ENCODE data around the gene MAPK14. TPM values are rescaled to one million over a fixed set of nuclear protein-coding genes. Genes with fewer than 3 reads are reported as not detected.
A peak's percentile ranks its signal among the peaks of the same experiment; 100 is the strongest.
"Not testable (repeated sequence)": the region's sequence is repeated elsewhere in the genome, so short reads cannot be mapped to it uniquely, and the experiment has no call there.

Gene MAPK14
- polyA plus RNA-seq, 2 of the 4 experiments (the other 2 are of a cell fraction) = 19.4 to 36.7 TPM

- H3K4me2 ChIP-seq = no peak overlapping the region
- 81% methylated on average over 6 of the region's 6 CpGs for WGBS (ENCODE audit: missing lambda C conversion rate)
- DNase-seq (ENCODE audit: low read depth in 1 of 2, low spot score in 1 of 2) (no peak), FAIRE-seq (no peak), ATAC-seq (no peak)
- ChIA-PET CTCF (no interaction called here), POLR2A (no interaction called here)
- TF ChIP-seq SMC3 (IDR thresholded peaks at IDR 0.05) (no peak), RCOR1 (IDR thresholded peaks at IDR 0.05; ENCODE audit: low read depth, low read length) (no peak), ZC3H11A (IDR thresholded peaks at IDR 0.05) (no peak)
- H3K4me3 ChIP-seq = no peak overlapping the region
- no peaks in the 10 kb centered on the region for H3K4me1 ChIP-seq
- H3K27ac ChIP-seq = no peak overlapping the region
- H3K9me3 ChIP-seq = no peaks in the 10 kb centered on the region
These were observed 46.5 kb upstream of the MAPK14 start for GRCh38 chr6:35980991-35981645.

GRCh38 chr6:35984701-35985100 lies 42.9 kb upstream of the MAPK14 start:
- no peak for ATAC-seq
- 43% methylated on average over 4 of the region's 4 CpGs for WGBS (ENCODE audit: missing lambda C conversion rate)
- FAIRE-seq = no peak
- no peak for DNase-seq (ENCODE audit: low read depth in 1 of 2, low spot score in 1 of 2)
- H3K9me3 ChIP-seq = no peaks in the 10 kb centered on the region
- CTCF ChIA-PET = no interaction called here
- H3K4me1 ChIP-seq = no peaks in the 10 kb centered on the region
- TF ChIP-seq ZSCAN20 (CRISPR knock-in tag; IDR thresholded peaks at IDR 0.05) (no peak), RARB (CRISPR knock-in tag; IDR thresholded peaks at IDR 0.05) (no peak), KDM1A (IDR thresholded peaks at IDR 0.05; ENCODE audit: low read depth) (no peak), FOSB (CRISPR knock-in tag; IDR thresholded peaks at IDR 0.05) (no peak), CBX8 (IDR thresholded peaks at IDR 0.05) (no peak), PHF8 (IDR thresholded peaks at IDR 0.05; ENCODE audit: borderline replicate concordance, low read depth) (no peak), POLR2A (IDR thresholded peaks at IDR 0.05; ENCODE audit: low read length) (no peak), NPAS2 (CRISPR knock-in tag; IDR thresholded peaks at IDR 0.05; ENCODE audit: borderline replicate concordance) (no peak), HOXB13 (CRISPR knock-in tag; IDR thresholded peaks at IDR 0.05; ENCODE audit: low read depth) (no peak), BCL3 (IDR thresholded peaks at IDR 0.05) (no peak)
- TF ChIP-seq, protein P1, sequence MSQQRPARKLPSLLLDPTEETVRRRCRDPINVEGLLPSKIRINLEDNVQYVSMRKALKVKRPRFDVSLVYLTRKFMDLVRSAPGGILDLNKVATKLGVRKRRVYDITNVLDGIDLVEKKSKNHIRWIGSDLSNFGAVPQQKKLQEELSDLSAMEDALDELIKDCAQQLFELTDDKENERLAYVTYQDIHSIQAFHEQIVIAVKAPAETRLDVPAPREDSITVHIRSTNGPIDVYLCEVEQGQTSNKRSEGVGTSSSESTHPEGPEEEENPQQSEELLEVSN (IDR thresholded peaks at IDR 0.05; ENCODE audit: borderline replicate concordance, low read depth) = no peak
- TF ChIP-seq, protein P2, sequence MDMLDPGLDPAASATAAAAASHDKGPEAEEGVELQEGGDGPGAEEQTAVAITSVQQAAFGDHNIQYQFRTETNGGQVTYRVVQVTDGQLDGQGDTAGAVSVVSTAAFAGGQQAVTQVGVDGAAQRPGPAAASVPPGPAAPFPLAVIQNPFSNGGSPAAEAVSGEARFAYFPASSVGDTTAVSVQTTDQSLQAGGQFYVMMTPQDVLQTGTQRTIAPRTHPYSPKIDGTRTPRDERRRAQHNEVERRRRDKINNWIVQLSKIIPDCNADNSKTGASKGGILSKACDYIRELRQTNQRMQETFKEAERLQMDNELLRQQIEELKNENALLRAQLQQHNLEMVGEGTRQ (IDR thresholded peaks at IDR 0.05) = no peak
- no peak overlapping the region for H3K4me2 ChIP-seq
- H3K27ac ChIP-seq = no peak overlapping the region
- no peak overlapping the region for H3K4me3 ChIP-seq
- POLR2A ChIA-PET = no interaction called here

GRCh38 chr6:35988047-35988446 lies 39.6 kb upstream of the MAPK14 start:
- H3K4me3 ChIP-seq; POLR2A ChIA-PET; FAIRE-seq; DNase-seq (ENCODE audit: low read depth in 1 of 2, low spot score in 1 of 2); H3K27ac ChIP-seq; H3K4me2 ChIP-seq; ATAC-seq; H3K9me3 ChIP-seq; H3K4me1 ChIP-seq: not testable (repeated sequence)
- TF ChIP-seq MAFK (IDR thresholded peaks at IDR 0.05; ENCODE audit: partially characterized antibody) = peak; percentile 16
- WGBS (ENCODE audit: missing lambda C conversion rate) = 77% methylated on average over 9 of the region's 9 CpGs
- CTCF ChIA-PET = interaction anchor here (0.6 kb wide), 2 partner anchors 39 to 91 kb away, joined by 3 to 4 read pairs; no protein-coding TSS in a partner anchor

- H3K9me3 ChIP-seq = no peaks in the 10 kb centered on the region
- POLR2A ChIA-PET = no interaction called here
- H3K4me1 ChIP-seq = no peaks in the 10 kb centered on the region
- ATAC-seq (no peak), FAIRE-seq (no peak), DNase-seq (ENCODE audit: low read depth in 1 of 2, low spot score in 1 of 2) (no peak)
- no peak overlapping the region for H3K4me2 ChIP-seq
- 45% methylated on average over 3 of the region's 3 CpGs for WGBS (ENCODE audit: missing lambda C conversion rate)
- H3K4me3 ChIP-seq = no peak overlapping the region
- CTCF ChIA-PET = interaction anchor here (1.1 kb wide), 1 partner anchor 34 kb away, joined by 4 read pairs; the partner anchor contains the start of gene MAPK14
- no peak overlapping the region for H3K27ac ChIP-seq
- TF ChIP-seq CHD2 (IDR thresholded peaks at IDR 0.05; ENCODE audit: low read length, partially characterized antibody) = no peak
- no peak for TF ChIP-seq RNF2 (IDR thresholded peaks at IDR 0.05; ENCODE audit: borderline replicate concordance, low read depth)
- TF ChIP-seq, protein P2 (IDR thresholded peaks at IDR 0.05) = no peak
- no peak for TF ChIP-seq FOSB (CRISPR knock-in tag; IDR thresholded peaks at IDR 0.05)
- no peak for TF ChIP-seq EP300 (IDR thresholded peaks at IDR 0.05)
- TF ChIP-seq, protein P3, sequence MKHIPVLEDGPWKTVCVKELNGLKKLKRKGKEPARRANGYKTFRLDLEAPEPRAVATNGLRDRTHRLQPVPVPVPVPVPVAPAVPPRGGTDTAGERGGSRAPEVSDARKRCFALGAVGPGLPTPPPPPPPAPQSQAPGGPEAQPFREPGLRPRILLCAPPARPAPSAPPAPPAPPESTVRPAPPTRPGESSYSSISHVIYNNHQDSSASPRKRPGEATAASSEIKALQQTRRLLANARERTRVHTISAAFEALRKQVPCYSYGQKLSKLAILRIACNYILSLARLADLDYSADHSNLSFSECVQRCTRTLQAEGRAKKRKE (CRISPR knock-in tag; IDR thresholded peaks at IDR 0.05; ENCODE audit: low read depth) = no peak
- no peak for TF ChIP-seq FOSL2 (IDR thresholded peaks at IDR 0.05)
- TF ChIP-seq FOSL2 (CRISPR knock-in tag; IDR thresholded peaks at IDR 0.05) = no peak
- TF ChIP-seq POLR2AphosphoS2 (conservative IDR thresholded peaks at IDR 0.05; ENCODE audit: low read length) = no peak
- no peak for TF ChIP-seq SMC3 (IDR thresholded peaks at IDR 0.05)
- no peak for TF ChIP-seq MYC (IDR thresholded peaks at IDR 0.05; ENCODE audit: borderline replicate concordance, low read length)
- no peak for TF ChIP-seq HOXB13 (CRISPR knock-in tag; IDR thresholded peaks at IDR 0.05; ENCODE audit: low read depth)
- no peak for TF ChIP-seq NPAS2 (CRISPR knock-in tag; IDR thresholded peaks at IDR 0.05; ENCODE audit: borderline replicate concordance)
- TF ChIP-seq, protein P4, sequence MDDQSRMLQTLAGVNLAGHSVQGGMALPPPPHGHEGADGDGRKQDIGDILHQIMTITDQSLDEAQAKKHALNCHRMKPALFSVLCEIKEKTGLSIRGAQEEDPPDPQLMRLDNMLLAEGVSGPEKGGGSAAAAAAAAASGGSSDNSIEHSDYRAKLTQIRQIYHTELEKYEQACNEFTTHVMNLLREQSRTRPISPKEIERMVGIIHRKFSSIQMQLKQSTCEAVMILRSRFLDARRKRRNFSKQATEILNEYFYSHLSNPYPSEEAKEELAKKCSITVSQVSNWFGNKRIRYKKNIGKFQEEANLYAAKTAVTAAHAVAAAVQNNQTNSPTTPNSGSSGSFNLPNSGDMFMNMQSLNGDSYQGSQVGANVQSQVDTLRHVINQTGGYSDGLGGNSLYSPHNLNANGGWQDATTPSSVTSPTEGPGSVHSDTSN (IDR thresholded peaks at IDR 0.05) = no peak
These were observed 34.5 kb upstream of the MAPK14 start for GRCh38 chr6:35993150-35993549.
